ENCODE measurements around the gene DLX1. TPM values are rescaled to one million over a fixed set of nuclear protein-coding genes. Genes with fewer than 3 reads are reported as not detected.
"Not testable (repeated sequence)": the region's sequence is repeated elsewhere in the genome, so short reads cannot be mapped to it uniquely, and the experiment has no call there.

Gene DLX1
- total RNA-seq, 1 donor from 2014 or later, result 0.17 TPM

GRCh38 chr2:172050479-172051125, 34.7 kb upstream of the DLX1 start:
- TF ChIP-seq CTCF (IDR thresholded peaks at IDR 0.05; ENCODE audit: insufficient read depth, low read length, poor library complexity, severe bottlenecking), result no peak
- Histone ChIP-seq H3K27me3 (ENCODE audit: control insufficient read depth, insufficient read depth, low read length) (no peaks in the 10 kb centered on the region), H3K4me3 (ENCODE audit: low read depth, low read length) (no peak overlapping the region), H3K36me3 (ENCODE audit: control insufficient read depth, insufficient read depth, low read length) (no peaks in the 10 kb centered on the region)
- DNase-seq (ENCODE audit: low read depth), result no peak

GRCh38 chr2:172052000-172052983, 33.0 kb upstream of the DLX1 start:
- no peak for DNase-seq (ENCODE audit: low read depth)
- TF ChIP-seq CTCF (IDR thresholded peaks at IDR 0.05; ENCODE audit: insufficient read depth, low read length, poor library complexity, severe bottlenecking), result no peak
- H3K27me3 ChIP-seq (ENCODE audit: control insufficient read depth, insufficient read depth, low read length), result no peaks in the 10 kb centered on the region
- H3K4me3 ChIP-seq (ENCODE audit: low read depth, low read length), result no peak overlapping the region
- no peaks in the 10 kb centered on the region for H3K36me3 ChIP-seq (ENCODE audit: control insufficient read depth, insufficient read depth, low read length)

- TF ChIP-seq CTCF (IDR thresholded peaks at IDR 0.05; ENCODE audit: insufficient read depth, low read length, poor library complexity, severe bottlenecking), result no peak
- DNase-seq (ENCODE audit: low read depth), result no peak
- H3K36me3 ChIP-seq (ENCODE audit: control insufficient read depth, insufficient read depth, low read length), result no peaks in the 10 kb centered on the region
Measured at GRCh38 chr2:172053486-172053885, 31.8 kb upstream of the DLX1 start.

GRCh38 chr2:172056293-172056692, 29.0 kb upstream of the DLX1 start:
- Histone ChIP-seq H3K36me3 (ENCODE audit: control insufficient read depth, insufficient read depth, low read length) (no peaks in the 10 kb centered on the region), H3K27me3 (ENCODE audit: control insufficient read depth, insufficient read depth, low read length) (no peaks in the 10 kb centered on the region), H3K4me3 (ENCODE audit: low read depth, low read length) (no peak overlapping the region)
- no peak for TF ChIP-seq CTCF (IDR thresholded peaks at IDR 0.05; ENCODE audit: insufficient read depth, low read length, poor library complexity, severe bottlenecking)
- DNase-seq (ENCODE audit: low read depth), result no peak

More at GRCh38 chr2:172053486-172053885, 31.8 kb upstream of the DLX1 start:
- no peak overlapping the region for H3K4me3 ChIP-seq (ENCODE audit: low read depth, low read length)
- H3K27me3 ChIP-seq (ENCODE audit: control insufficient read depth, insufficient read depth, low read length), result no peaks in the 10 kb centered on the region

- H3K27me3 ChIP-seq (ENCODE audit: control insufficient read depth, insufficient read depth, low read length), result no peaks in the 10 kb centered on the region
- DNase-seq (ENCODE audit: low read depth), result no peak
- no peak for TF ChIP-seq CTCF (IDR thresholded peaks at IDR 0.05; ENCODE audit: insufficient read depth, low read length, poor library complexity, severe bottlenecking)
- H3K36me3 ChIP-seq (ENCODE audit: control insufficient read depth, insufficient read depth, low read length), result no peaks in the 10 kb centered on the region
- H3K4me3 ChIP-seq (ENCODE audit: low read depth, low read length), result no peak overlapping the region
Measured at GRCh38 chr2:172058660-172059059, 26.6 kb upstream of the DLX1 start.

GRCh38 chr2:172060118-172060517, 25.2 kb upstream of the DLX1 start:
- H3K4me3 ChIP-seq (ENCODE audit: low read depth, low read length); DNase-seq (ENCODE audit: low read depth); H3K27me3 ChIP-seq (ENCODE audit: control insufficient read depth, insufficient read depth, low read length); H3K36me3 ChIP-seq (ENCODE audit: control insufficient read depth, insufficient read depth, low read length): not testable (repeated sequence)
